Measurements from ENCODE around the gene WDSUB1. TPM values are rescaled to one million over a fixed set of nuclear protein-coding genes. Genes with fewer than 3 reads are reported as not detected.

The WDSUB1 gene
- total and polyA plus RNA-seq, 8 donors = 11.3 to 17.9 (median 14.7) TPM

DNA sequence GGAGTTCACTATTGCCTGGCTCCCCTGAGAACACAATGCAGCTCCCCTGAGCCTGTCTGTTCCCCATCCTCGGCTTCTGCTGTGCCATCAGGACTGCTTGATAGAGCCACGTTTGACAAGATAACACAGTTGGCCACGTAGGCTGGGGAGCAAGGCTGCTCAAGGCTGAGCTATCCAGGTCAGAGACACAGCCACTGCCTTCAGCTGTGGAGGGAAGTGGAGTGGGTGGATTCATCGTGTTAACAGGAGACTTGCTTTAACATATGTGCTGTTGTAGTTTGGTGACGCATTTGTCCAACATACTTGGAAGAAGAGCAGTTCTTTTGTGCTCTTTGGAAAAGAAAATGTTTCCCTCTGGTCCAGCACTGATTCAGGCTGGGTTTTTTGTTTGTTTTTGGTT lies 68.8 kb downstream of the WDSUB1 start:
- Histone ChIP-seq H3K4me3 (no peak overlapping the region), H3K4me1 (no peaks in the 10 kb centered on the region), H3K27ac (no peak overlapping the region), H3K36me3 (peaks cover 0 to 72% of the 10 kb centered on the region in 2 donors), H3K27me3 (no peaks in the 10 kb centered on the region), H3K9me3 (no peaks in the 10 kb centered on the region)
- ATAC-seq (no peak), DNase-seq (no peak)
- no peak for TF ChIP-seq CTCF (IDR thresholded peaks at IDR 0.05)
- intact Hi-C loops (cut with DNase I) = no loop called here

DNA sequence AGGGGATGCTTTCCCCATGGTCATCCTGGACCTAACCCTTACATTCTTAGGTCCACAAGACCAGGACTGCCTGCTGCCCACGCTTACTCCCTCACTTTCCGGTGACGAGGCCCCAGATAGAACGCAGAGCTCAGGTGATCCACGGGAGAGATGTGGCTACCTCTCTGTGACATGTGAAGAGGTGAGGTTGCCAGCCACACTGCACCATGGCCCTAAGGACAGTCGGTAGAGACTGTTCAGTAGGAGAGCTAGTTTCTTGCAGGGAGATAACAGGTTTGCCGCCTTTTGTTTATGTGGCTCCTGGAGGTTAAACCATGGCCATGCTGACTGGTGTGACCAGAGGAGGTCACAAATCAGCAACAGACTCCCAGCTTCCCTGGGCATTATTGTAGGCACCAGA lies 71.4 kb downstream of the WDSUB1 start:
- Histone ChIP-seq H3K36me3 (peaks cover 0 to 64% of the 10 kb centered on the region in 2 donors), H3K4me3 (no peak overlapping the region), H3K4me1 (peaks cover 0 to 5% of the 10 kb centered on the region in 2 donors), H3K9me3 (no peaks in the 10 kb centered on the region), H3K27ac (no peak overlapping the region), H3K27me3 (no peaks in the 10 kb centered on the region)
- no peak for ATAC-seq
- no peak for TF ChIP-seq CTCF (IDR thresholded peaks at IDR 0.05)
- intact Hi-C loops (cut with DNase I) = no loop called here
- no peak for DNase-seq

GRCh38 chr2:159214325-159214865 lies 72.1 kb downstream of the WDSUB1 start:
- no peak for ATAC-seq
- Histone ChIP-seq H3K4me3 (no peak overlapping the region), H3K4me1 (peaks cover 0 to 5% of the 10 kb centered on the region in 2 donors), H3K27ac (no peak overlapping the region), H3K27me3 (no peaks in the 10 kb centered on the region), H3K9me3 (no peaks in the 10 kb centered on the region), H3K36me3 (peaks cover 0 to 59% of the 10 kb centered on the region in 2 donors)
- intact Hi-C loops (cut with DNase I) = no loop called here
- no peak for DNase-seq
- TF ChIP-seq CTCF (IDR thresholded peaks at IDR 0.05) = no peak

DNA sequence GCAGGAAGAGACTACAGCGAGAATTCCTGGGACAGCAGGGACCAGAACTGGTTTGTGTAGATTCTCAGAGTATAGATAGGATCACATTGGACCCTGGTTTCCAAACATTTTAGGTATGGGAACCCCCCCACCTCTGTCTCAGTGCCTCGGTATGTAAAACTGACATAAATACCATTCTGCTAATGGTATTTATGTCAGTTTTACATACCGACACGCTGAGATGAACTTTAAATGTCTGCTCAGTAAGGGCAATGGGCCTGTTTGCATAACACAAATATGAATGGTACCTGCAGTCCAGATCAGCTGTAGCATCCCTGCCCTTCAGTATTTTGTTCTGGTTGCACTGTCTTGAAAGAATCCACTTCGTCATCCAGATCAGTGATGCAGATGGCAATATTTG lies 73.2 kb downstream of the WDSUB1 start:
- Histone ChIP-seq H3K4me3 (no peak overlapping the region), H3K4me1 (peaks cover 0 to 5% of the 10 kb centered on the region in 2 donors), H3K27me3 (no peaks in the 10 kb centered on the region), H3K36me3 (peaks cover 0 to 48% of the 10 kb centered on the region in 2 donors), H3K27ac (no peak overlapping the region), H3K9me3 (no peaks in the 10 kb centered on the region)
- intact Hi-C loops (cut with DNase I) = no loop called here
- ATAC-seq (no peak), DNase-seq (no peak)
- TF ChIP-seq CTCF (IDR thresholded peaks at IDR 0.05) = no peak

DNA sequence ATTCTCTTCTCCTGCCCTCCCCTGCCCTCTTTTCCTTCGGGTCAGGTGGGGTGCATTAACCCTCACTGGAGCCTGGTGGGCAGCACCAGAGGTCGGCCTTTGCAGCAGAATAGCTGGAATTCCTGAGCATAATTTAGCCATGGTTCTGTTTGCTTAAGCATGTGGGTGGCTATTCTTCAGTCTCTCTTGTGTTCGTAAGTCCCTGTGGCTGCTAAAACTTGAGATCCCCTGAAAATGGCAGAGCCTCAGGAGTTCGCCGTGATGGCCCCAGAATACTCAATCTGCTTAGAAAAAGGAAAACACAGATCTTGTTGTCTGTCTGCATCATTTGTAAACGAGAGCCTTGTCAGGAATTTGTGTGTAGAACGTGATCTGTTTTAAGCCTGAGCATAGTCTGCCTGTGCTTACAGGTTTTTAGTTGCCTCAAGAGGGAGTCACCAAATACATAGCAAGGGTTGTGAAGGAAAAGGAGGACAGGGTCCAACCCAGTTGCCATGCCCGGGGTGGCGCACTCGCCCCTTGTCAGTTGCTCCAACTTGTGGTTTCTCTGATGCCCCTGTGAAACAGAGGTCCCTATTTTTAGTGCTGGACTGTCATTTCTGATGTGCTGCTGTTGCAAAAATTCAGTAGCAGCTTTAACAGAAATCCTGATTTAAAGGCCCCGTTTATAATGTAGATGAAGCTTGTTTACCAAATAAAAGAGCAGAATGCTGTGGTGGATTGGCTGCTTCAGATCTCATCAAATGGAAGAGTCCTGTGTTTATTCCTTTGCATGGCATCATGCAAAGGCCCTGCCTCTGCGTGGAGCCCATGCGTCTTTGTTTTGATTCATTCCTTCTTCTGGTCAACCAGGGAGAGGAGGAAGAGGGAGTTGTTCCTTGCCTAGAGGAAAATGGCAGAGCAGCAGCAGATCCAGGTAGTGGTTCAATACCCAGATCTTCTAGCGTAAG lies 74.8 kb downstream of the WDSUB1 start:
- peaks cover 0 to 32% of the 10 kb centered on the region in 2 donors for H3K36me3 ChIP-seq
- DNase-seq = no peak

More for the DNA sequence above, 74.8 kb downstream of the WDSUB1 start:
- peak; percentile 37 for ATAC-seq
- no peak overlapping the region for H3K4me3 ChIP-seq
- intact Hi-C loops (cut with DNase I) = no loop called here
- H3K27me3 ChIP-seq = no peaks in the 10 kb centered on the region
- no peaks in the 10 kb centered on the region for H3K9me3 ChIP-seq
- peaks cover 0 to 5% of the 10 kb centered on the region in 2 donors for H3K4me1 ChIP-seq
- no peak overlapping the region for H3K27ac ChIP-seq
- TF ChIP-seq CTCF (IDR thresholded peaks at IDR 0.05) = no peak
